PFSK-1 (cell line): ENCODE measurements around the gene UPK3BL1.
"Not testable (repeated sequence)": the region's sequence is repeated elsewhere in the genome, so short reads cannot be mapped to it uniquely, and the experiment has no call there.

ENCODE experiments used
- POLR2AphosphoS5 ChIP-seq: IDR thresholded peaks from 2 replicates; pipeline ENCODE4 v1.6.1; 2012; ENCODE audit warnings: low read depth, mild to moderate bottlenecking, control low read depth, low read length, moderate library complexity
- TF ChIP-seq, protein P1 (sequence below), 2 experiments: IDR thresholded peaks; 2 replicates each; pipeline versions ENCODE4 v1.6.1 to v1.8.0; 2011 to 2012; ENCODE audit warnings: low read depth in 2 of 2, low read length in 2 of 2, control low read depth in 1 of 2, inconsistent platforms in 1 of 2, mild to moderate bottlenecking in 1 of 2, moderate library complexity in 1 of 2; ENCODE audit not compliant: insufficient read depth in 1 of 2

GRCh38 chr7:102671166-102671955, 28.8 kb upstream of the UPK3BL1 start, which contains the start of gene POLR2J2:
- TF ChIP-seq, protein P1, sequence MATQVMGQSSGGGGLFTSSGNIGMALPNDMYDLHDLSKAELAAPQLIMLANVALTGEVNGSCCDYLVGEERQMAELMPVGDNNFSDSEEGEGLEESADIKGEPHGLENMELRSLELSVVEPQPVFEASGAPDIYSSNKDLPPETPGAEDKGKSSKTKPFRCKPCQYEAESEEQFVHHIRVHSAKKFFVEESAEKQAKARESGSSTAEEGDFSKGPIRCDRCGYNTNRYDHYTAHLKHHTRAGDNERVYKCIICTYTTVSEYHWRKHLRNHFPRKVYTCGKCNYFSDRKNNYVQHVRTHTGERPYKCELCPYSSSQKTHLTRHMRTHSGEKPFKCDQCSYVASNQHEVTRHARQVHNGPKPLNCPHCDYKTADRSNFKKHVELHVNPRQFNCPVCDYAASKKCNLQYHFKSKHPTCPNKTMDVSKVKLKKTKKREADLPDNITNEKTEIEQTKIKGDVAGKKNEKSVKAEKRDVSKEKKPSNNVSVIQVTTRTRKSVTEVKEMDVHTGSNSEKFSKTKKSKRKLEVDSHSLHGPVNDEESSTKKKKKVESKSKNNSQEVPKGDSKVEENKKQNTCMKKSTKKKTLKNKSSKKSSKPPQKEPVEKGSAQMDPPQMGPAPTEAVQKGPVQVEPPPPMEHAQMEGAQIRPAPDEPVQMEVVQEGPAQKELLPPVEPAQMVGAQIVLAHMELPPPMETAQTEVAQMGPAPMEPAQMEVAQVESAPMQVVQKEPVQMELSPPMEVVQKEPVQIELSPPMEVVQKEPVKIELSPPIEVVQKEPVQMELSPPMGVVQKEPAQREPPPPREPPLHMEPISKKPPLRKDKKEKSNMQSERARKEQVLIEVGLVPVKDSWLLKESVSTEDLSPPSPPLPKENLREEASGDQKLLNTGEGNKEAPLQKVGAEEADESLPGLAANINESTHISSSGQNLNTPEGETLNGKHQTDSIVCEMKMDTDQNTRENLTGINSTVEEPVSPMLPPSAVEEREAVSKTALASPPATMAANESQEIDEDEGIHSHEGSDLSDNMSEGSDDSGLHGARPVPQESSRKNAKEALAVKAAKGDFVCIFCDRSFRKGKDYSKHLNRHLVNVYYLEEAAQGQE (IDR thresholded peaks at IDR 0.05; ENCODE audit: insufficient read depth in 1 of 2, low read depth in 2 of 2, low read length in 2 of 2): not testable (repeated sequence)
- not testable (repeated sequence) for TF ChIP-seq POLR2AphosphoS5
